OCI-LY1 (cell line): ENCODE data around the gene FRMD1.

ENCODE experiments used
- H2AFZ ChIP-seq: fragments of 200-600 bp; sonication (generic), shearing (Covaris generic); 2 replicates; pipeline ENCODE4 v1.6.0; 2014; ENCODE audit warnings: antibody characterized with exemption, mild to moderate bottlenecking, low read length
- H3F3A ChIP-seq: fragments of 200-600 bp; sonication (generic), shearing (Covaris generic); 2 replicates; pipeline ENCODE4 v1.6.0; 2014; ENCODE audit warnings: mild to moderate bottlenecking, antibody characterized with exemption, low read length, moderate library complexity; ENCODE audit not compliant: insufficient read depth
- H3K27ac ChIP-seq: fragments of 200-600 bp; sonication (generic); 2 replicates; pipeline ENCODE4 v1.5.1; 2014; ENCODE audit warnings: low read length, mixed run types, mild to moderate bottlenecking, low read depth; ENCODE audit not compliant: poor library complexity, severe bottlenecking
- H3K27me3 ChIP-seq: fragments of 200-600 bp; sonication (generic); 2 replicates; pipeline ENCODE4 v1.6.0; 2014; ENCODE audit warnings: antibody characterized with exemption, mild to moderate bottlenecking, low read length, moderate library complexity; ENCODE audit not compliant: insufficient read depth
- H3K36me3 ChIP-seq: fragments of 200-600 bp; sonication (generic); 2 replicates; pipeline ENCODE4 v1.6.1; 2014; ENCODE audit warnings: mild to moderate bottlenecking, antibody characterized with exemption, low read length, moderate library complexity, mixed read lengths; ENCODE audit not compliant: insufficient read depth
- H3K4me1 ChIP-seq: fragments of 200-600 bp; sonication (generic); 2 replicates; pipeline ENCODE4 v1.5.1; 2014; ENCODE audit warnings: mild to moderate bottlenecking, low read length, moderate library complexity; ENCODE audit not compliant: insufficient read depth, severe bottlenecking
- H3K4me2 ChIP-seq: fragments of 200-600 bp; sonication (generic), shearing (Covaris generic); 2 replicates; pipeline ENCODE4 v1.6.1; 2014; ENCODE audit warnings: low read length
- H3K4me3 ChIP-seq: fragments of 200-600 bp; sonication (generic); 2 replicates; pipeline ENCODE4 v1.5.1; 2014; ENCODE audit warnings: low read length, low read depth, mild to moderate bottlenecking, mixed read lengths; ENCODE audit not compliant: poor library complexity, severe bottlenecking
- H3K79me2 ChIP-seq: fragments of 200-600 bp; shearing (Covaris generic); 2 replicates; pipeline ENCODE4 v1.6.1; 2016; ENCODE audit warnings: mixed run types, low read length, mixed read lengths; ENCODE audit not compliant: insufficient read depth
- H3K9ac ChIP-seq: fragments of 200-600 bp; sonication (generic), shearing (Covaris generic); 2 replicates; pipeline ENCODE4 v1.6.1; 2014; ENCODE audit warnings: mild to moderate bottlenecking, low read length, mixed read lengths
- H3K9me2 ChIP-seq: fragments of 200-600 bp; sonication (generic), shearing (Covaris generic); 2 replicates; pipeline ENCODE4 v1.6.1; 2014; ENCODE audit warnings: low read depth, mild to moderate bottlenecking, low read length, mixed read lengths
- H3K9me3 ChIP-seq: fragments of 200-600 bp; shearing (Covaris generic); 2 replicates; pipeline ENCODE4 v1.6.1; 2014; ENCODE audit warnings: low read length, mixed read lengths
- H4K20me1 ChIP-seq: fragments of 200-600 bp; sonication (generic), shearing (Covaris generic); 2 replicates; pipeline ENCODE4 v1.6.0; 2016; ENCODE audit warnings: mild to moderate bottlenecking, low read length; ENCODE audit not compliant: insufficient read depth
- EZH2 ChIP-seq: fragments of 200-600 bp; sonication (generic), shearing (Covaris generic); IDR thresholded peaks from 2 replicates; pipeline ENCODE4 v1.8.0; 2017; ENCODE audit warnings: borderline replicate concordance, mixed run types, mild to moderate bottlenecking, antibody characterized with exemption, low read length, moderate library complexity, mixed read lengths
- TF ChIP-seq, protein P1 (sequence below): fragments of 200-600 bp; sonication (generic), shearing (Covaris generic); IDR thresholded peaks from 2 replicates; pipeline ENCODE4 v1.5.1; 2017; ENCODE audit warnings: mild to moderate bottlenecking, antibody characterized with exemption, low read length, moderate library complexity, mixed read lengths

Gene FRMD1

GRCh38 chr6:168122011-168122410 is 43.0 kb upstream of the FRMD1 start:
- no peaks in the 10 kb centered on the region for H4K20me1 ChIP-seq
- no peaks in the 10 kb centered on the region for H3F3A ChIP-seq
- H3K9me2 ChIP-seq: no peaks in the 10 kb centered on the region
- H3K27me3 ChIP-seq: no peaks in the 10 kb centered on the region
- no peaks in the 10 kb centered on the region for H3K9me3 ChIP-seq
- no peak overlapping the region for H3K9ac ChIP-seq
- no peak overlapping the region for H3K4me2 ChIP-seq
- H3K4me3 ChIP-seq: no peak overlapping the region
- TF ChIP-seq EZH2: no peak
- TF ChIP-seq, protein P1, sequence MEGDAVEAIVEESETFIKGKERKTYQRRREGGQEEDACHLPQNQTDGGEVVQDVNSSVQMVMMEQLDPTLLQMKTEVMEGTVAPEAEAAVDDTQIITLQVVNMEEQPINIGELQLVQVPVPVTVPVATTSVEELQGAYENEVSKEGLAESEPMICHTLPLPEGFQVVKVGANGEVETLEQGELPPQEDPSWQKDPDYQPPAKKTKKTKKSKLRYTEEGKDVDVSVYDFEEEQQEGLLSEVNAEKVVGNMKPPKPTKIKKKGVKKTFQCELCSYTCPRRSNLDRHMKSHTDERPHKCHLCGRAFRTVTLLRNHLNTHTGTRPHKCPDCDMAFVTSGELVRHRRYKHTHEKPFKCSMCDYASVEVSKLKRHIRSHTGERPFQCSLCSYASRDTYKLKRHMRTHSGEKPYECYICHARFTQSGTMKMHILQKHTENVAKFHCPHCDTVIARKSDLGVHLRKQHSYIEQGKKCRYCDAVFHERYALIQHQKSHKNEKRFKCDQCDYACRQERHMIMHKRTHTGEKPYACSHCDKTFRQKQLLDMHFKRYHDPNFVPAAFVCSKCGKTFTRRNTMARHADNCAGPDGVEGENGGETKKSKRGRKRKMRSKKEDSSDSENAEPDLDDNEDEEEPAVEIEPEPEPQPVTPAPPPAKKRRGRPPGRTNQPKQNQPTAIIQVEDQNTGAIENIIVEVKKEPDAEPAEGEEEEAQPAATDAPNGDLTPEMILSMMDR: no peak
- H2AFZ ChIP-seq: no peak overlapping the region
- no peaks in the 10 kb centered on the region for H3K79me2 ChIP-seq
- no peaks in the 10 kb centered on the region for H3K36me3 ChIP-seq
- no peaks in the 10 kb centered on the region for H3K4me1 ChIP-seq
- no peak overlapping the region for H3K27ac ChIP-seq

- H3K4me1 ChIP-seq: no peaks in the 10 kb centered on the region
- TF ChIP-seq, protein P1: no peak
- no peaks in the 10 kb centered on the region for H3K79me2 ChIP-seq
- H3K27ac ChIP-seq: no peak overlapping the region
- no peak overlapping the region for H3K4me3 ChIP-seq
- H3F3A ChIP-seq: no peaks in the 10 kb centered on the region
- H2AFZ ChIP-seq: no peak overlapping the region
- H3K36me3 ChIP-seq: no peaks in the 10 kb centered on the region
- no peak overlapping the region for H3K9ac ChIP-seq
- H3K27me3 ChIP-seq: no peaks in the 10 kb centered on the region
- no peak overlapping the region for H3K4me2 ChIP-seq
- no peaks in the 10 kb centered on the region for H3K9me3 ChIP-seq
- no peaks in the 10 kb centered on the region for H3K9me2 ChIP-seq
- H4K20me1 ChIP-seq: no peaks in the 10 kb centered on the region
Observed at GRCh38 chr6:168121303-168121665, 42.3 kb upstream of the FRMD1 start.

DNA sequence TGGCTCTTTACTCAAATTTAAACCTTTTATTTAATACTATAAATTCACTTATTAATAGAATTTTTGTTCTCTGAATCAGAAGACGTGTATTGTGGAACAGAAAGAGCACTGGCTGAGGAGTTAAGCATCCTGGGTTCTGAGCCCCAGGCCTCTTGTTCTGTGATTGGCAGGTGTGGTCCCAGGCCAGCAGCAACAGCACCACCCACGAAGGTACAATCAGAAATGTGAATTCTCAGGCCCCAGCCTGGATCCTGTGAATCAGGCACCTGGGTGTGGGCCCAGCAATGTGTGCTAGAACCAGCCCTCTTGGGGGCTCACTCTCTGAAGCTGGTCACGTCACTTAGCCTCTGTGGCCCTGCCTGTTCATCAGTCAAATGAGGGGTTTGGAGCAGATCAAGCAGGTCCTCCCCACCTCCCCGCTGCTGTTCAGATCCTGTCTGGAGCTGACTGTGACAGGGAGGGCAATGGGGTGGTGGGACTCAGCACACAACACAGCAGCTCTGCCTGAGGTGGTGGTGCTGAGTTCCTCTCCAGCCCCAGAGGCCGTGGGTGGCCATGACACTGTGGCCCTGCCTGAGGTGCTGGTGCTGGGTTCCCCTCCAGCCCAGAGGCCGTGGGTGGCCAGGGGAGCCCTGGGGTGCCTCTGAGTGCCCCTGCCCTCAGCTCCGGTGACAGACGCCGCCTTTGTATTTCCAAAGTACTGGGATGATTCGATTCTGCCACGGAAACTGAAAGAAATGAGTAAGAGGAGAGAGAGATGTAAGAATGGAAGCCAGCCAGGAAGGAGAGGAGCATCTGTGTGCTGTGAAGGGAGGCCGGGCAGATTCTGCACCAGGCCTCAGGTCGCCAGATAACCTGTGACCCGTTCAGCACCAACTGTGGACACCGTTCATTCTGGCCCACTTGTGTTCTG is 41.6 kb upstream of the FRMD1 start:
- Histone ChIP-seq H3K79me2 (no peaks in the 10 kb centered on the region), H3K27me3 (no peaks in the 10 kb centered on the region), H3K9me3 (no peaks in the 10 kb centered on the region), H3K4me3 (no peak overlapping the region), H3K9me2 (no peaks in the 10 kb centered on the region), H3K4me2 (no peak overlapping the region), H4K20me1 (no peaks in the 10 kb centered on the region), H3F3A (no peaks in the 10 kb centered on the region), H3K4me1 (no peaks in the 10 kb centered on the region), H3K36me3 (no peaks in the 10 kb centered on the region), H2AFZ (no peak overlapping the region), H3K9ac (no peak overlapping the region), H3K27ac (no peak overlapping the region)
- no peak for TF ChIP-seq EZH2
- TF ChIP-seq, protein P1: no peak
